Transverse colon (tissue), 4 donors: ENCODE measurements around the gene ZSCAN1.

Experiments
- POLR2A ChIP-seq: fragments of 450-650 bp; IDR thresholded peaks from one replicate; pipeline ENCODE4 v1.6.1; 2016; ENCODE audit warnings: antibody characterized with exemption, mild to moderate bottlenecking, moderate library complexity
- POLR2AphosphoS5 ChIP-seq, 3 donors: sonication (generic); formaldehyde crosslinking; IDR thresholded peaks; one replicate each; pipeline ENCODE4 v1.6.1; 2016; ENCODE audit warnings: antibody characterized with exemption in 3 of 3
- TF ChIP-seq, protein P1 (sequence below), 5 experiments: fragments of 200-600 bp in 3 of 5; fragments of 450-650 bp in 2 of 5; sonication (generic) in 3 of 5; IDR thresholded peaks; 1 replicate in 2 of 5; 2 replicates in 3 of 5; pipeline ENCODE4 v1.5.1; 2016 to 2017; ENCODE audit warnings: antibody characterized with exemption in 5 of 5, inconsistent platforms in 3 of 5, mild to moderate bottlenecking in 2 of 5, moderate library complexity in 1 of 5

DNA sequence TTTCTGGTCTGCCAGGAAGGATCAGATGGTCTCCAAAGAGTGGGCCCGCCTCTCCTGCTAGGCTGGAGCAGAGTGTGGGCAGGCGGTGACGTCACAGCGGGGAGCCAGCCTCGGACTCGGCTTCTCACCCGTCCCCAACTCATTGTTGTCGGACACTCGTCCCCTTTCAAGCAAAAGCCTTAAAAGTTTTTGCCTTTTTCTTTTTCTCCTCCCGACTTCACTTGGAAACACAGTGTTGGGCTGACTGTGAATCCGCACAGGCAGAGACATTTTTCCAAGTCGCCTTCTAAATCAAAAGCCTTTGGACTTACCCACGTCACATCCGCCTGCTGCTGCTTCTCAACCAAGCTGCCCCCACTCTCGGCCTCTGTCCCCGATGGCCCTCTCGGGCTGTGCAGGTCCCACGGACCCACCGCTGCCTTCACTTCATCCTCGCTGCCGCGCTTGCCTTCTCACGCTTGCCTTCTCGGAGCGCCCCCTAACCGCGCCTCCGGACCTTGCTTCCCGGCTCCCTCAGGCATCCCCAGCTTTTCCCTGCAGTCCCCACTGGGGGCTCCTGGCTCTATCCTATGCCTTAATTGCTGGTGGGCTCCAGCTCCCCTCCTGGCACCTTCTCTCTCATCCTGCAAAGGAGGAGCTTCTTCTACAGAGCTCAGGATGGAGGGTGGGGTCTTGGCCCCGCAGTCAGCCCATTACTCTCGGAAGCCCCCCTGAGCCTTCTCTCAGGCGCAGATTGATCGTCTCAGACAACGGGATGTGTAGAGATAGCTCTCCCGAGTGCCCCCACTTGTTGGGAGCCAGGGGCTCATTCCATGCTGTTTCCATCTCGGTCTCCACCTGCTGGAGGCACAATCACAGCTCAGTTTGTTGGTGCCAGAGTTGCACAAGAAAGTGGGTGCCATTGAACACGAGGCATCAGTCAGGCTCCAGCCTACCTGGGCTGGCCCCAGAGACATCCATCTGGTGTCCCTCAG, 21.4 kb downstream of the ZSCAN1 start:
- TF ChIP-seq, protein P1, sequence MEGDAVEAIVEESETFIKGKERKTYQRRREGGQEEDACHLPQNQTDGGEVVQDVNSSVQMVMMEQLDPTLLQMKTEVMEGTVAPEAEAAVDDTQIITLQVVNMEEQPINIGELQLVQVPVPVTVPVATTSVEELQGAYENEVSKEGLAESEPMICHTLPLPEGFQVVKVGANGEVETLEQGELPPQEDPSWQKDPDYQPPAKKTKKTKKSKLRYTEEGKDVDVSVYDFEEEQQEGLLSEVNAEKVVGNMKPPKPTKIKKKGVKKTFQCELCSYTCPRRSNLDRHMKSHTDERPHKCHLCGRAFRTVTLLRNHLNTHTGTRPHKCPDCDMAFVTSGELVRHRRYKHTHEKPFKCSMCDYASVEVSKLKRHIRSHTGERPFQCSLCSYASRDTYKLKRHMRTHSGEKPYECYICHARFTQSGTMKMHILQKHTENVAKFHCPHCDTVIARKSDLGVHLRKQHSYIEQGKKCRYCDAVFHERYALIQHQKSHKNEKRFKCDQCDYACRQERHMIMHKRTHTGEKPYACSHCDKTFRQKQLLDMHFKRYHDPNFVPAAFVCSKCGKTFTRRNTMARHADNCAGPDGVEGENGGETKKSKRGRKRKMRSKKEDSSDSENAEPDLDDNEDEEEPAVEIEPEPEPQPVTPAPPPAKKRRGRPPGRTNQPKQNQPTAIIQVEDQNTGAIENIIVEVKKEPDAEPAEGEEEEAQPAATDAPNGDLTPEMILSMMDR (IDR thresholded peaks at IDR 0.05): no peak
- TF ChIP-seq POLR2A: no peak
- TF ChIP-seq POLR2AphosphoS5 (IDR thresholded peaks at IDR 0.05): no peak
